ENCODE measurements around the gene ARID5B.

ARID5B gene

GRCh38 chr10:62057850-62058249 is 156.4 kb downstream of the ARID5B start:
- DNase-seq (ENCODE audit: extremely low spot score, insufficient read length, low read depth) (no peak), FAIRE-seq (no peak)

GRCh38 chr10:62058476-62058875 is 157.0 kb downstream of the ARID5B start:
- FAIRE-seq: no peak

GRCh38 chr10:62058896-62059216 is 157.4 kb downstream of the ARID5B start:
- FAIRE-seq: no peak
- no peak for DNase-seq (ENCODE audit: extremely low spot score, insufficient read length, low read depth)

More at GRCh38 chr10:62058476-62058875, 157.0 kb downstream of the ARID5B start:
- DNase-seq (ENCODE audit: extremely low spot score, insufficient read length, low read depth): no peak

GRCh38 chr10:62059217-62059920 is 157.9 kb downstream of the ARID5B start:
- no peak for DNase-seq (ENCODE audit: extremely low spot score, insufficient read length, low read depth)
- no peak for FAIRE-seq

- FAIRE-seq: peak; percentile 5
- no peak for DNase-seq (ENCODE audit: extremely low spot score, insufficient read length, low read depth)
These were observed 160.5 kb downstream of the ARID5B start for GRCh38 chr10:62062028-62062427.

- DNase-seq (ENCODE audit: extremely low spot score, insufficient read length, low read depth) (no peak), FAIRE-seq (no peak)
These were observed 161.4 kb downstream of the ARID5B start for GRCh38 chr10:62062752-62063512.

- DNase-seq (ENCODE audit: extremely low spot score, insufficient read length, low read depth) (no peak), FAIRE-seq (no peak)
These were observed 162.4 kb downstream of the ARID5B start for GRCh38 chr10:62063795-62064472.

- no peak for DNase-seq (ENCODE audit: extremely low spot score, insufficient read length, low read depth)
- no peak for FAIRE-seq
These were observed 166.1 kb downstream of the ARID5B start for GRCh38 chr10:62067560-62067959.

GRCh38 chr10:62068464-62068863 is 167.0 kb downstream of the ARID5B start:
- FAIRE-seq: no peak
- DNase-seq (ENCODE audit: extremely low spot score, insufficient read length, low read depth): no peak

GRCh38 chr10:62069452-62070178 is 168.1 kb downstream of the ARID5B start:
- DNase-seq (ENCODE audit: extremely low spot score, insufficient read length, low read depth): no peak
- no peak for FAIRE-seq

- no peak for DNase-seq (ENCODE audit: extremely low spot score, insufficient read length, low read depth)
- FAIRE-seq: no peak
These were observed 170.4 kb downstream of the ARID5B start for GRCh38 chr10:62071846-62072281.

- FAIRE-seq (no peak), DNase-seq (ENCODE audit: extremely low spot score, insufficient read length, low read depth) (no peak)
These were observed 171.4 kb downstream of the ARID5B start for GRCh38 chr10:62072901-62073300.

GRCh38 chr10:62073429-62073828 is 171.9 kb downstream of the ARID5B start:
- no peak for FAIRE-seq
- DNase-seq (ENCODE audit: extremely low spot score, insufficient read length, low read depth): no peak

- DNase-seq (ENCODE audit: extremely low spot score, insufficient read length, low read depth) (no peak), FAIRE-seq (no peak)
These were observed 173.9 kb downstream of the ARID5B start for GRCh38 chr10:62075414-62075813.

GRCh38 chr10:62075912-62076311 is 174.4 kb downstream of the ARID5B start:
- FAIRE-seq (no peak), DNase-seq (ENCODE audit: extremely low spot score, insufficient read length, low read depth) (no peak)

- no peak for DNase-seq (ENCODE audit: extremely low spot score, insufficient read length, low read depth)
- no peak for FAIRE-seq
These were observed 175.4 kb downstream of the ARID5B start for GRCh38 chr10:62076891-62077290.

- FAIRE-seq: no peak
- no peak for DNase-seq (ENCODE audit: extremely low spot score, insufficient read length, low read depth)
These were observed 176.0 kb downstream of the ARID5B start for GRCh38 chr10:62077330-62078015.

GRCh38 chr10:62079885-62080559 is 178.5 kb downstream of the ARID5B start:
- peak; percentile 85 for FAIRE-seq

GRCh38 chr10:62080905-62081304 is 179.4 kb downstream of the ARID5B start:
- no peak for DNase-seq (ENCODE audit: extremely low spot score, insufficient read length, low read depth)
- FAIRE-seq: no peak

More at GRCh38 chr10:62079885-62080559, 178.5 kb downstream of the ARID5B start:
- peak; percentile 20 for DNase-seq (ENCODE audit: extremely low spot score, insufficient read length, low read depth)
